ENCODE results near the gene CYP11A1.

The CYP11A1 gene

GRCh38 chr15:74350295-74351275, 16.9 kb downstream of the CYP11A1 start:
- DNase-seq (ENCODE audit: low read depth in 3 of 3, low spot score in 1 of 3), result no peak

GRCh38 chr15:74349241-74349778, 18.1 kb downstream of the CYP11A1 start:
- no peak for DNase-seq (ENCODE audit: low read depth in 3 of 3, low spot score in 1 of 3)

- DNase-seq (ENCODE audit: low read depth in 3 of 3, low spot score in 1 of 3), result no peak
Observed at GRCh38 chr15:74347757-74348250, 19.6 kb downstream of the CYP11A1 start.

GRCh38 chr15:74345051-74345450, 22.4 kb downstream of the CYP11A1 start:
- no peak for DNase-seq (ENCODE audit: low read depth in 3 of 3, low spot score in 1 of 3)

GRCh38 chr15:74343797-74344127, 23.7 kb downstream of the CYP11A1 start:
- DNase-seq (ENCODE audit: low read depth in 3 of 3, low spot score in 1 of 3), result no peak

GRCh38 chr15:74343127-74343796, 24.2 kb downstream of the CYP11A1 start:
- DNase-seq (ENCODE audit: low read depth in 3 of 3, low spot score in 1 of 3), result no peak

- DNase-seq (ENCODE audit: low read depth in 3 of 3, low spot score in 1 of 3), result no peak
Observed at GRCh38 chr15:74340150-74340549, 27.3 kb downstream of the CYP11A1 start.

- DNase-seq (ENCODE audit: low read depth in 3 of 3, low spot score in 1 of 3), result no peak
Observed at GRCh38 chr15:74339371-74339770, 28.1 kb downstream of the CYP11A1 start.

- DNase-seq (ENCODE audit: low read depth in 3 of 3, low spot score in 1 of 3), result no peak
Observed at GRCh38 chr15:74338676-74339075, 28.8 kb downstream of the CYP11A1 start.

- DNase-seq (ENCODE audit: low read depth in 3 of 3, low spot score in 1 of 3), result no peak
Observed at GRCh38 chr15:74337607-74338211, 29.7 kb downstream of the CYP11A1 start.

GRCh38 chr15:74337146-74337545, 30.3 kb downstream of the CYP11A1 start:
- no peak for DNase-seq (ENCODE audit: low read depth in 3 of 3, low spot score in 1 of 3)

- no peak for DNase-seq (ENCODE audit: low read depth in 3 of 3, low spot score in 1 of 3)
Observed at GRCh38 chr15:74336061-74337005, 31.1 kb downstream of the CYP11A1 start.

GRCh38 chr15:74335396-74335795, 32.0 kb downstream of the CYP11A1 start:
- DNase-seq (ENCODE audit: low read depth in 3 of 3, low spot score in 1 of 3), result no peak

- DNase-seq (ENCODE audit: low read depth in 3 of 3, low spot score in 1 of 3), result no peak
Observed at GRCh38 chr15:74334127-74334526, 33.3 kb downstream of the CYP11A1 start.

- no peak for DNase-seq (ENCODE audit: low read depth in 3 of 3, low spot score in 1 of 3)
Observed at GRCh38 chr15:74333662-74334061, 33.8 kb downstream of the CYP11A1 start.

- DNase-seq (ENCODE audit: low read depth in 3 of 3, low spot score in 1 of 3), result no peak
Observed at GRCh38 chr15:74333093-74333492, 34.4 kb downstream of the CYP11A1 start.

GRCh38 chr15:74332611-74333010, 34.8 kb downstream of the CYP11A1 start:
- DNase-seq (ENCODE audit: low read depth in 3 of 3, low spot score in 1 of 3), result no peak

GRCh38 chr15:74332011-74332410, 35.4 kb downstream of the CYP11A1 start:
- DNase-seq (ENCODE audit: low read depth in 3 of 3, low spot score in 1 of 3), result no peak

GRCh38 chr15:74330861-74331408, 36.5 kb downstream of the CYP11A1 start:
- DNase-seq (ENCODE audit: low read depth in 3 of 3, low spot score in 1 of 3), result no peak

Measured in stimulated activated CD4-positive, alpha-beta T cell treated with anti-CD3 and anti-CD28 coated beads, TNF-alpha, amount 100 ng/mL, for 1 hour (primary cell).